WTC11 (cell line): ENCODE data around the gene CACNA2D3. TPM values are rescaled to one million over a fixed set of nuclear protein-coding genes. Genes with fewer than 3 reads are reported as not detected.

ENCODE experiments used
- ATAC-seq: fragments of 200-7000 bp; cut with Tn5 transposase; 2 replicates; pipeline ENCODE4 v1.10.0; 2021; ENCODE audit warnings: mild to moderate bottlenecking, moderate library complexity
- CTCF ChIA-PET: fragments of 300-600 bp; sonication (Branson Sonifier 250); formaldehyde crosslinking; loops from one replicate; lab custom pipeline; 2021; ENCODE audit warnings: antibody characterized with exemption; lab: Charles Lee
- POLR2A ChIA-PET: fragments of 350-600 bp; sonication (Branson Sonifier 250); formaldehyde crosslinking; loops from one replicate; lab custom pipeline; 2021; ENCODE audit warnings: antibody characterized with exemption; lab: Charles Lee
- DNase-seq: peaks from one replicate; pipeline ENCODE4 v3.0.0; 2021; ENCODE audit warnings: low spot score
- H3K27ac Mint-ChIP-seq: 2 replicates; pipeline ENCODE4 v1.8.0; 2021; ENCODE audit warnings: mixed read lengths
- H3K27me3 Mint-ChIP-seq: 2 replicates; pipeline ENCODE4 v1.8.0; 2021; ENCODE audit warnings: low read depth, mild to moderate bottlenecking, moderate library complexity, mixed read lengths
- H3K36me3 Mint-ChIP-seq: 2 replicates; pipeline ENCODE4 v1.8.0; 2021; ENCODE audit warnings: mixed read lengths
- H3K4me1 Mint-ChIP-seq: 2 replicates; pipeline ENCODE4 v1.8.0; 2022; ENCODE audit warnings: mixed read lengths
- H3K4me3 Mint-ChIP-seq: 2 replicates; pipeline ENCODE4 v1.8.0; 2021; ENCODE audit warnings: mild to moderate bottlenecking, moderate library complexity, mixed read lengths
- H3K9me3 Mint-ChIP-seq: 2 replicates; pipeline ENCODE4 v1.8.0; 2021; ENCODE audit warnings: mixed read lengths
- CREB1 ChIP-seq: sonication (generic); formaldehyde crosslinking; IDR thresholded peaks from 2 replicates; pipeline ENCODE4 v1.8.0; 2023; ENCODE audit warnings: mild to moderate bottlenecking, missing genetic modification reagents
- GABPB1 ChIP-seq: sonication (generic); formaldehyde crosslinking; IDR thresholded peaks from 2 replicates; pipeline ENCODE4 v1.8.1; 2023; ENCODE audit warnings: mild to moderate bottlenecking, missing genetic modification reagents
- HMGA2 ChIP-seq: fragments of 250-450 bp; sonication (Bioruptor Pico); IDR thresholded peaks from 2 replicates; pipeline ENCODE4 v1.4.0; 2021; ENCODE audit warnings: mild to moderate bottlenecking, moderate library complexity
- MXD4 ChIP-seq: fragments of 250-450 bp; sonication (Bioruptor Pico); IDR thresholded peaks from 2 replicates; pipeline ENCODE4 v1.8.0; 2021; ENCODE audit warnings: mild to moderate bottlenecking, moderate library complexity, borderline replicate concordance
- NR1H2 ChIP-seq: sonication (generic); formaldehyde crosslinking; IDR thresholded peaks from 2 replicates; pipeline ENCODE4 v1.9.0; 2021; ENCODE audit warnings: mild to moderate bottlenecking, moderate library complexity, missing genetic modification reagents
- NR2C2 ChIP-seq: sonication (generic); formaldehyde crosslinking; IDR thresholded peaks from 2 replicates; pipeline ENCODE4 v1.8.0; 2022; ENCODE audit warnings: mild to moderate bottlenecking, missing genetic modification reagents
- NR3C1 ChIP-seq: sonication (generic); formaldehyde crosslinking; conservative IDR thresholded peaks from 2 replicates; pipeline ENCODE4 v1.8.1; 2023; ENCODE audit warnings: low read depth, mild to moderate bottlenecking, missing genetic modification reagents
- OVOL2 ChIP-seq: fragments of 250-450 bp; sonication (Bioruptor Pico); IDR thresholded peaks from 2 replicates; pipeline ENCODE4 v1.9.0; 2021; ENCODE audit warnings: mild to moderate bottlenecking, borderline replicate concordance
- SMAD3 ChIP-seq: sonication (generic); formaldehyde crosslinking; IDR thresholded peaks from 2 replicates; pipeline ENCODE4 v1.8.0; 2022; ENCODE audit warnings: missing genetic modification reagents, mild to moderate bottlenecking, borderline replicate concordance
- SP1 ChIP-seq: sonication (generic); formaldehyde crosslinking; conservative IDR thresholded peaks from 2 replicates; pipeline ENCODE4 v1.8.1; 2022; ENCODE audit warnings: missing genetic modification reagents
- ZNF263 ChIP-seq: sonication (generic); formaldehyde crosslinking; IDR thresholded peaks from 2 replicates; pipeline ENCODE4 v1.8.1; 2022; ENCODE audit warnings: low read depth, mild to moderate bottlenecking, moderate library complexity, missing genetic modification reagents
- total RNA-seq: library from RNA; stranded (reverse); gene quantifications from 3 replicates; pipeline ENCODE4 v1.2.3, GENCODE V29; 2021
- TF ChIP-seq, protein P1 (sequence below): sonication (generic); formaldehyde crosslinking; IDR thresholded peaks from 2 replicates; pipeline ENCODE4 v1.8.0; 2023; ENCODE audit warnings: mild to moderate bottlenecking, missing genetic modification reagents
- TF ChIP-seq, protein P2 (sequence below): fragments of 250-450 bp; sonication (Bioruptor Pico); IDR thresholded peaks from 2 replicates; pipeline ENCODE4 v1.9.0; 2021; ENCODE audit warnings: mild to moderate bottlenecking
- TF ChIP-seq, protein P3 (sequence below): sonication (generic); formaldehyde crosslinking; IDR thresholded peaks from 2 replicates; pipeline ENCODE4 v1.8.0; 2022; ENCODE audit warnings: mild to moderate bottlenecking, missing genetic modification reagents
- TF ChIP-seq, protein P4 (sequence below): fragments of 200-600 bp; IDR thresholded peaks from 2 replicates; pipeline ENCODE4 v1.8.0; 2022; ENCODE audit warnings: antibody characterized with exemption
- TF ChIP-seq, protein P5 (sequence below): fragments of 250-450 bp; sonication (Bioruptor Pico); IDR thresholded peaks from 2 replicates; pipeline ENCODE4 v1.9.0; 2021; ENCODE audit warnings: mild to moderate bottlenecking
- TF ChIP-seq, protein P6 (sequence below): fragments of 250-450 bp; sonication (Bioruptor Pico); IDR thresholded peaks from 2 replicates; pipeline ENCODE4 v1.8.0; 2021; ENCODE audit warnings: mild to moderate bottlenecking
- TF ChIP-seq, protein P7 (sequence below): sonication (generic); formaldehyde crosslinking; IDR thresholded peaks from 2 replicates; pipeline ENCODE4 v1.8.1; 2023; ENCODE audit warnings: mild to moderate bottlenecking, missing genetic modification reagents, moderate library complexity
- TF ChIP-seq, protein P8 (sequence below): sonication (generic); formaldehyde crosslinking; IDR thresholded peaks from 2 replicates; pipeline ENCODE4 v1.8.0; 2022; ENCODE audit warnings: mild to moderate bottlenecking, missing genetic modification reagents
- TF ChIP-seq, protein P9 (sequence below): sonication (generic); formaldehyde crosslinking; IDR thresholded peaks from 2 replicates; pipeline ENCODE4 v1.8.0; 2022; ENCODE audit warnings: mild to moderate bottlenecking, missing genetic modification reagents

The CACNA2D3 gene
- total RNA-seq, 1 experiment from 2014 or later = 5.0 TPM

DNA sequence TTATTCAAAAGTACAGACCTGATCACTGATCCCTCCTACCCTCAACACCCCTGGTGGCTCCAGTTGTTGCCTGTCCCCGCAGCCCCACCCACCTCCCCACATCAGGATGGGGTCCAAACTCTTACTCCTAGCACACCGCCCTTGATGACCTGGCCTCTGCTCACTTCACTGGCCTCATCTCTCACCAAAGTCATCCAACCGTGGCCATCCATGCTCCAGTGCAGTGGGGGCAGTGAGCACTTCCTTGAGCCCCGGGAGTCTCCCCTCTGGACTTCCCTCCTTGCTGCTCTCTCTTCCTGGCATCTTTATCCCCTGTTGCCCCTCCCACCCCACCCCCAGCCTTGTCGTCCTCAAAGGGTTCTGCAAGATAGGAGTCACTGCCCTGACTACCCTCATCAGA lies 191.1 kb downstream of the CACNA2D3 start:
- Mint-ChIP-seq H3K4me3 (no peak overlapping the region), H3K27me3 (no peaks in the 10 kb centered on the region), H3K27ac (no peak overlapping the region), H3K36me3 (peaks cover 3% of the 10 kb centered on the region; the same call in 1 of the 2 replicates), H3K9me3 (peaks cover 15% of the 10 kb centered on the region), H3K4me1 (peaks cover 7% of the 10 kb centered on the region)
- POLR2A ChIA-PET = no interaction called here
- DNase-seq (no peak), ATAC-seq (no peak)
- CTCF ChIA-PET = no interaction called here
- TF ChIP-seq, protein P1, sequence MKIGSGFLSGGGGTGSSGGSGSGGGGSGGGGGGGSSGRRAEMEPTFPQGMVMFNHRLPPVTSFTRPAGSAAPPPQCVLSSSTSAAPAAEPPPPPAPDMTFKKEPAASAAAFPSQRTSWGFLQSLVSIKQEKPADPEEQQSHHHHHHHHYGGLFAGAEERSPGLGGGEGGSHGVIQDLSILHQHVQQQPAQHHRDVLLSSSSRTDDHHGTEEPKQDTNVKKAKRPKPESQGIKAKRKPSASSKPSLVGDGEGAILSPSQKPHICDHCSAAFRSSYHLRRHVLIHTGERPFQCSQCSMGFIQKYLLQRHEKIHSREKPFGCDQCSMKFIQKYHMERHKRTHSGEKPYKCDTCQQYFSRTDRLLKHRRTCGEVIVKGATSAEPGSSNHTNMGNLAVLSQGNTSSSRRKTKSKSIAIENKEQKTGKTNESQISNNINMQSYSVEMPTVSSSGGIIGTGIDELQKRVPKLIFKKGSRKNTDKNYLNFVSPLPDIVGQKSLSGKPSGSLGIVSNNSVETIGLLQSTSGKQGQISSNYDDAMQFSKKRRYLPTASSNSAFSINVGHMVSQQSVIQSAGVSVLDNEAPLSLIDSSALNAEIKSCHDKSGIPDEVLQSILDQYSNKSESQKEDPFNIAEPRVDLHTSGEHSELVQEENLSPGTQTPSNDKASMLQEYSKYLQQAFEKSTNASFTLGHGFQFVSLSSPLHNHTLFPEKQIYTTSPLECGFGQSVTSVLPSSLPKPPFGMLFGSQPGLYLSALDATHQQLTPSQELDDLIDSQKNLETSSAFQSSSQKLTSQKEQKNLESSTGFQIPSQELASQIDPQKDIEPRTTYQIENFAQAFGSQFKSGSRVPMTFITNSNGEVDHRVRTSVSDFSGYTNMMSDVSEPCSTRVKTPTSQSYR (CRISPR knock-in tag) = no peak
- TF ChIP-seq NR1H2 (CRISPR knock-in tag) (no peak), HMGA2 (CRISPR knock-in tag) (no peak), MXD4 (CRISPR knock-in tag) (no peak), ZNF263 (CRISPR knock-in tag) (no peak), OVOL2 (CRISPR knock-in tag) (no peak), SP1 (no peak), GABPB1 (CRISPR knock-in tag) (no peak), CREB1 (CRISPR knock-in tag) (no peak), NR3C1 (no peak)
- TF ChIP-seq, protein P2, sequence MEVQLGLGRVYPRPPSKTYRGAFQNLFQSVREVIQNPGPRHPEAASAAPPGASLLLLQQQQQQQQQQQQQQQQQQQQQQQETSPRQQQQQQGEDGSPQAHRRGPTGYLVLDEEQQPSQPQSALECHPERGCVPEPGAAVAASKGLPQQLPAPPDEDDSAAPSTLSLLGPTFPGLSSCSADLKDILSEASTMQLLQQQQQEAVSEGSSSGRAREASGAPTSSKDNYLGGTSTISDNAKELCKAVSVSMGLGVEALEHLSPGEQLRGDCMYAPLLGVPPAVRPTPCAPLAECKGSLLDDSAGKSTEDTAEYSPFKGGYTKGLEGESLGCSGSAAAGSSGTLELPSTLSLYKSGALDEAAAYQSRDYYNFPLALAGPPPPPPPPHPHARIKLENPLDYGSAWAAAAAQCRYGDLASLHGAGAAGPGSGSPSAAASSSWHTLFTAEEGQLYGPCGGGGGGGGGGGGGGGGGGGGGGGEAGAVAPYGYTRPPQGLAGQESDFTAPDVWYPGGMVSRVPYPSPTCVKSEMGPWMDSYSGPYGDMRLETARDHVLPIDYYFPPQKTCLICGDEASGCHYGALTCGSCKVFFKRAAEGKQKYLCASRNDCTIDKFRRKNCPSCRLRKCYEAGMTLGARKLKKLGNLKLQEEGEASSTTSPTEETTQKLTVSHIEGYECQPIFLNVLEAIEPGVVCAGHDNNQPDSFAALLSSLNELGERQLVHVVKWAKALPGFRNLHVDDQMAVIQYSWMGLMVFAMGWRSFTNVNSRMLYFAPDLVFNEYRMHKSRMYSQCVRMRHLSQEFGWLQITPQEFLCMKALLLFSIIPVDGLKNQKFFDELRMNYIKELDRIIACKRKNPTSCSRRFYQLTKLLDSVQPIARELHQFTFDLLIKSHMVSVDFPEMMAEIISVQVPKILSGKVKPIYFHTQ (CRISPR knock-in tag) = no peak
- TF ChIP-seq, protein P3, sequence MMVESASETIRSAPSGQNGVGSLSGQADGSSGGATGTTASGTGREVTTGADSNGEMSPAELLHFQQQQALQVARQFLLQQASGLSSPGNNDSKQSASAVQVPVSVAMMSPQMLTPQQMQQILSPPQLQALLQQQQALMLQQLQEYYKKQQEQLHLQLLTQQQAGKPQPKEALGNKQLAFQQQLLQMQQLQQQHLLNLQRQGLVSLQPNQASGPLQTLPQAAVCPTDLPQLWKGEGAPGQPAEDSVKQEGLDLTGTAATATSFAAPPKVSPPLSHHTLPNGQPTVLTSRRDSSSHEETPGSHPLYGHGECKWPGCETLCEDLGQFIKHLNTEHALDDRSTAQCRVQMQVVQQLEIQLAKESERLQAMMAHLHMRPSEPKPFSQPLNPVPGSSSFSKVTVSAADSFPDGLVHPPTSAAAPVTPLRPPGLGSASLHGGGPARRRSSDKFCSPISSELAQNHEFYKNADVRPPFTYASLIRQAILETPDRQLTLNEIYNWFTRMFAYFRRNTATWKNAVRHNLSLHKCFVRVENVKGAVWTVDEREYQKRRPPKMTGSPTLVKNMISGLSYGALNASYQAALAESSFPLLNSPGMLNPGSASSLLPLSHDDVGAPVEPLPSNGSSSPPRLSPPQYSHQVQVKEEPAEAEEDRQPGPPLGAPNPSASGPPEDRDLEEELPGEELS (CRISPR knock-in tag) = no peak
- TF ChIP-seq, protein P4, sequence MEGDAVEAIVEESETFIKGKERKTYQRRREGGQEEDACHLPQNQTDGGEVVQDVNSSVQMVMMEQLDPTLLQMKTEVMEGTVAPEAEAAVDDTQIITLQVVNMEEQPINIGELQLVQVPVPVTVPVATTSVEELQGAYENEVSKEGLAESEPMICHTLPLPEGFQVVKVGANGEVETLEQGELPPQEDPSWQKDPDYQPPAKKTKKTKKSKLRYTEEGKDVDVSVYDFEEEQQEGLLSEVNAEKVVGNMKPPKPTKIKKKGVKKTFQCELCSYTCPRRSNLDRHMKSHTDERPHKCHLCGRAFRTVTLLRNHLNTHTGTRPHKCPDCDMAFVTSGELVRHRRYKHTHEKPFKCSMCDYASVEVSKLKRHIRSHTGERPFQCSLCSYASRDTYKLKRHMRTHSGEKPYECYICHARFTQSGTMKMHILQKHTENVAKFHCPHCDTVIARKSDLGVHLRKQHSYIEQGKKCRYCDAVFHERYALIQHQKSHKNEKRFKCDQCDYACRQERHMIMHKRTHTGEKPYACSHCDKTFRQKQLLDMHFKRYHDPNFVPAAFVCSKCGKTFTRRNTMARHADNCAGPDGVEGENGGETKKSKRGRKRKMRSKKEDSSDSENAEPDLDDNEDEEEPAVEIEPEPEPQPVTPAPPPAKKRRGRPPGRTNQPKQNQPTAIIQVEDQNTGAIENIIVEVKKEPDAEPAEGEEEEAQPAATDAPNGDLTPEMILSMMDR = no peak
- TF ChIP-seq, protein P5, sequence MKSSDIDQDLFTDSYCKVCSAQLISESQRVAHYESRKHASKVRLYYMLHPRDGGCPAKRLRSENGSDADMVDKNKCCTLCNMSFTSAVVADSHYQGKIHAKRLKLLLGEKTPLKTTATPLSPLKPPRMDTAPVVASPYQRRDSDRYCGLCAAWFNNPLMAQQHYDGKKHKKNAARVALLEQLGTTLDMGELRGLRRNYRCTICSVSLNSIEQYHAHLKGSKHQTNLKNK (CRISPR knock-in tag) = no peak
- TF ChIP-seq, protein P6, sequence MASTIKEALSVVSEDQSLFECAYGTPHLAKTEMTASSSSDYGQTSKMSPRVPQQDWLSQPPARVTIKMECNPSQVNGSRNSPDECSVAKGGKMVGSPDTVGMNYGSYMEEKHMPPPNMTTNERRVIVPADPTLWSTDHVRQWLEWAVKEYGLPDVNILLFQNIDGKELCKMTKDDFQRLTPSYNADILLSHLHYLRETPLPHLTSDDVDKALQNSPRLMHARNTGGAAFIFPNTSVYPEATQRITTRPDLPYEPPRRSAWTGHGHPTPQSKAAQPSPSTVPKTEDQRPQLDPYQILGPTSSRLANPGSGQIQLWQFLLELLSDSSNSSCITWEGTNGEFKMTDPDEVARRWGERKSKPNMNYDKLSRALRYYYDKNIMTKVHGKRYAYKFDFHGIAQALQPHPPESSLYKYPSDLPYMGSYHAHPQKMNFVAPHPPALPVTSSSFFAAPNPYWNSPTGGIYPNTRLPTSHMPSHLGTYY (CRISPR knock-in tag) = no peak

DNA sequence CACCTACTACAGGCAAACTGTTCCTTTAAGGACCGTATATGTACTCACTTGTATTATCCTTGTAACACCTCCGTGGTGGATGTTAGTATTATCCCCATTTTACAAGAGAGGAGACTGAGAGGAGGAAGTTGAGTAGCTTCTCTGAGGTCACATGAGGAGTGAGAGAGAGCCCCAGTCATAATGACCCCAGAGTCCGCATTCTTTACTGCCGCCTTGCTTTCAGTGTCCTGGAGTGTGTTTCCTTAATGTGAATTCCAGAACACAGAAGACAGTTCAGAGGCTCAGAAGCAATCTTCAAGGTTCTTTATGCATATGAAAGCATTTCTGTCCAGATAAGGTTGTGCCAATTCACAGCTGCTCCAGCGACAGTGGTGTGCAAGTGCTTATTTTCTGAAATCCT lies 199.2 kb downstream of the CACNA2D3 start:
- peaks cover 17% of the 10 kb centered on the region for H3K4me1 Mint-ChIP-seq
- H3K9me3 Mint-ChIP-seq = no peaks in the 10 kb centered on the region
- CTCF ChIA-PET = no interaction called here
- peak; percentile 78 for ATAC-seq
- no peaks in the 10 kb centered on the region for H3K27me3 Mint-ChIP-seq
- no peaks in the 10 kb centered on the region for H3K36me3 Mint-ChIP-seq
- H3K27ac Mint-ChIP-seq = no peak overlapping the region
- POLR2A ChIA-PET = no interaction called here
- no peak for DNase-seq
- H3K4me3 Mint-ChIP-seq = no peak overlapping the region
- TF ChIP-seq, protein P7, sequence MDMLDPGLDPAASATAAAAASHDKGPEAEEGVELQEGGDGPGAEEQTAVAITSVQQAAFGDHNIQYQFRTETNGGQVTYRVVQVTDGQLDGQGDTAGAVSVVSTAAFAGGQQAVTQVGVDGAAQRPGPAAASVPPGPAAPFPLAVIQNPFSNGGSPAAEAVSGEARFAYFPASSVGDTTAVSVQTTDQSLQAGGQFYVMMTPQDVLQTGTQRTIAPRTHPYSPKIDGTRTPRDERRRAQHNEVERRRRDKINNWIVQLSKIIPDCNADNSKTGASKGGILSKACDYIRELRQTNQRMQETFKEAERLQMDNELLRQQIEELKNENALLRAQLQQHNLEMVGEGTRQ (CRISPR knock-in tag) = peak; percentile 44
- TF ChIP-seq, protein P8, sequence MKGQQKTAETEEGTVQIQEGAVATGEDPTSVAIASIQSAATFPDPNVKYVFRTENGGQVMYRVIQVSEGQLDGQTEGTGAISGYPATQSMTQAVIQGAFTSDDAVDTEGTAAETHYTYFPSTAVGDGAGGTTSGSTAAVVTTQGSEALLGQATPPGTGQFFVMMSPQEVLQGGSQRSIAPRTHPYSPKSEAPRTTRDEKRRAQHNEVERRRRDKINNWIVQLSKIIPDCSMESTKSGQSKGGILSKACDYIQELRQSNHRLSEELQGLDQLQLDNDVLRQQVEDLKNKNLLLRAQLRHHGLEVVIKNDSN = peak; percentile 28; the same call in 1 of the 2 replicates
- TF ChIP-seq, protein P9, sequence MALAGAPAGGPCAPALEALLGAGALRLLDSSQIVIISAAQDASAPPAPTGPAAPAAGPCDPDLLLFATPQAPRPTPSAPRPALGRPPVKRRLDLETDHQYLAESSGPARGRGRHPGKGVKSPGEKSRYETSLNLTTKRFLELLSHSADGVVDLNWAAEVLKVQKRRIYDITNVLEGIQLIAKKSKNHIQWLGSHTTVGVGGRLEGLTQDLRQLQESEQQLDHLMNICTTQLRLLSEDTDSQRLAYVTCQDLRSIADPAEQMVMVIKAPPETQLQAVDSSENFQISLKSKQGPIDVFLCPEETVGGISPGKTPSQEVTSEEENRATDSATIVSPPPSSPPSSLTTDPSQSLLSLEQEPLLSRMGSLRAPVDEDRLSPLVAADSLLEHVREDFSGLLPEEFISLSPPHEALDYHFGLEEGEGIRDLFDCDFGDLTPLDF (CRISPR knock-in tag) = no peak
- TF ChIP-seq OVOL2 (CRISPR knock-in tag) = no peak
- no peak for TF ChIP-seq SMAD3 (CRISPR knock-in tag)
- no peak for TF ChIP-seq NR2C2 (CRISPR knock-in tag)
- no peak for TF ChIP-seq CREB1 (CRISPR knock-in tag)
